AG09309 (cell line): ENCODE data around the gene DAP3.
"Not testable (repeated sequence)": the region's sequence is repeated elsewhere in the genome, so short reads cannot be mapped to it uniquely, and the experiment has no call there.

Experiments
- DNase-seq: peaks from one replicate; pipeline ENCODE4 v3.0.0-alpha.2; 2010; ENCODE audit warnings: low read depth
- H3K4me3 ChIP-seq: 2 replicates; pipeline ENCODE4 v1.5.1; 2011; ENCODE audit warnings: mild to moderate bottlenecking, low read depth, low read length, moderate library complexity; ENCODE audit not compliant: control insufficient read depth
- TF ChIP-seq, protein P1 (sequence below): IDR thresholded peaks from 2 replicates; pipeline ENCODE4 v1.5.1; 2011; ENCODE audit warnings: mild to moderate bottlenecking, low read depth, low read length, inconsistent platforms; ENCODE audit not compliant: insufficient read depth, control insufficient read depth; ENCODE audit errors: missing control alignments

The DAP3 gene

DNA sequence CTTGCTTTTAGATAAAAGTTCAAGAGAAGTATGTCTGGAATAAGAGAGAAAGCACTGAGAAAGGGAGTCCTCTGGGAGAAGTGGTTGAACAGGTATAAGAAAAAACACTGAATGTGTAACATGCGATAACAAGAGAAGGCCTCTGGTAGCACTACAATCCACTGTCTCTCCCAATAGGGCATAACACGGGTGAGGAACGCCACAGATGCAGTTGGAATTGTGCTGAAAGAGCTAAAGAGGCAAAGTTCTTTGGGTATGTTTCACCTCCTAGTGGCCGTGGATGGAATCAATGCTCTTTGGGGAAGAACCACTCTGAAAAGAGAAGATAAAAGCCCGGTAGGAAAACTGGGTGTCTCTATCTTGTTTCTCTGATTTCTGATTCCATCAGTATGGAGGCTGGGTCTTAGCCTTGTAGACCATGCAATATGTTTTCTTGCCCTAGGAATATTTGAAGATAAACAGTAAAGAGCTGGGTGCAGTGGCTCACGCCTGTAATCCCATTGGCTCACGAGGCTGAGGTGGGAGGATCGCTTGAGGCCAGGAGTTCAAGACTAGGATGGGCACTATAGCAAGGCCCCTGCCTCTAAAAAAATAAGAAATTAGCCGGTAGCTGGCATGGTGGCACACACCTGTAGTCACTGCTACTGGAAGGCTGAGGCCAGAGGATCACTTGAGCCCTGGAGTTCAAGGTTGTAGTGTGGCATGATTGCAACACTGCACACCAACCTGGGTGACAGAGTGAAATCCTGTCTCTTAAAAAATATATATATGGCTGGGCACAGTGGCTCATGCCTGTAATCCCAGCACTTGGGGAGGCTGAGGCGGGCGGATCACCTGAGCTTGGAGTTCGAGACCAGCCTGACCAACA lies 40.4 kb downstream of the DAP3 start:
- peak; percentile 25 for DNase-seq
- H3K4me3 ChIP-seq = no peak overlapping the region
- TF ChIP-seq, protein P1, sequence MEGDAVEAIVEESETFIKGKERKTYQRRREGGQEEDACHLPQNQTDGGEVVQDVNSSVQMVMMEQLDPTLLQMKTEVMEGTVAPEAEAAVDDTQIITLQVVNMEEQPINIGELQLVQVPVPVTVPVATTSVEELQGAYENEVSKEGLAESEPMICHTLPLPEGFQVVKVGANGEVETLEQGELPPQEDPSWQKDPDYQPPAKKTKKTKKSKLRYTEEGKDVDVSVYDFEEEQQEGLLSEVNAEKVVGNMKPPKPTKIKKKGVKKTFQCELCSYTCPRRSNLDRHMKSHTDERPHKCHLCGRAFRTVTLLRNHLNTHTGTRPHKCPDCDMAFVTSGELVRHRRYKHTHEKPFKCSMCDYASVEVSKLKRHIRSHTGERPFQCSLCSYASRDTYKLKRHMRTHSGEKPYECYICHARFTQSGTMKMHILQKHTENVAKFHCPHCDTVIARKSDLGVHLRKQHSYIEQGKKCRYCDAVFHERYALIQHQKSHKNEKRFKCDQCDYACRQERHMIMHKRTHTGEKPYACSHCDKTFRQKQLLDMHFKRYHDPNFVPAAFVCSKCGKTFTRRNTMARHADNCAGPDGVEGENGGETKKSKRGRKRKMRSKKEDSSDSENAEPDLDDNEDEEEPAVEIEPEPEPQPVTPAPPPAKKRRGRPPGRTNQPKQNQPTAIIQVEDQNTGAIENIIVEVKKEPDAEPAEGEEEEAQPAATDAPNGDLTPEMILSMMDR = peak; percentile 71

DNA sequence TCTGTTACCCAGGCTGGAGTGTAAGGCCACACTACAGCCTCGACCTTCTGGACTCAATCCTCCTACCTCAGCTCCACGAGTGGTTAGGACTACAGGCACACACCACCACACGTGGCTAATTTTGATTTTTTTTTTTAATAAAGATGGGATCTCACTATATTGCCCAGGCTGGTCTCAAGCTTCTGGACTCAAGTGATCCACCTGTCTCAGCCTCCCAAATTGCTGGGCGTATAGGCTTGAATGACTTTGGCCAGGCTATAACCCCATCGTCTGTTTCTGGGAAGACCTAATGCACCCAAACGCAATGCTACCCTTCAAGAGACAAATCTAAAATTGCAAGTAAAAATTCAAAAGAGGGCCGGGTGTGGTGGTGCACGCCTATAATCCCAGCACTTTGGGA lies 52.1 kb downstream of the DAP3 start:
- TF ChIP-seq, protein P1 = no peak
- no peak for DNase-seq
- no peak overlapping the region for H3K4me3 ChIP-seq

DNA sequence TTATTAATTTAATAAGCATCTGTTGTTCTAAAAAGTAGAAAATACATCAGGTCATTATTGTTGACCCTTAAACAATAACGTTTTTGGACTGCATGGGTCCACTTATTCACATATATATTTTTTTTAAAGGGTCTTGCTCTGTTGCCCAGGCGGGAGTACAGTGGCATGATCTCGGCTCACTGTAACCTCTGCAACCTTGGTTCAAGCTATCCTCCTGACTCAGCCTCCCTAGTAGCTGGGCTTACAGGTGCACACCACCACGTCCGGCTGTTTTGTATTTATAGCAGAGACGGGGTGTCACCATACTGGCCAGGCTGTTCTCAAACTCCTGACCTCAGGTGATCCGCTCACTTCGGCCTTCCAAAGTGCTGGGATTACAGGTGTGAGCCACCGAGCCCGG lies 53.0 kb downstream of the DAP3 start:
- DNase-seq = no peak
- H3K4me3 ChIP-seq = no peak overlapping the region
- TF ChIP-seq, protein P1 = no peak

DNA sequence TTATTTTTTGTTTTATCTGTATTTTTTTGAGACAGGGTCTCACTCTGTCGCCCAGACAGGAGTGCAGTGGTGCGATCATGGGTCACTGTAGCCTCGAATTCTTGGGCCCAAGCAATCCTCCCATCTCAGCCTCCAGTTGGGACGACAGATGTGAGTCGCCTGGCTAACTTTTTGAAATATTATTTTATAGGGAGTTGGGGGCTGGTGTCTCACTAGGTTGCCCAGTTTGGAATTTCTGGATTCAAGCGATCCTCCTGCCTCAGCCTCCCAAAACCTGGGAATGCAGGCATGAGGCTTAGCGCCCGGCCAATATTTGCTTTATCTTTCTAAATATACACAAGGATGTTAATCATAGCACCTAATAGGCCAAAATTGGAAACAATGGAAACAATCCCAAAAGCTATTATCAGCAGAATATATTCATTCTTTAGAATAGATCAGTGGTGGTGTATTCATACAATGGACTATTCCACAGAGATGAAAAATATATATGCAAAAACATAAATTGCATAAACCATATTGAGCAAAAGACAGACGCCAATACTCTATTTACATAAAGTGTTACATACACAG lies 55.9 kb downstream of the DAP3 start:
- TF ChIP-seq, protein P1 = no peak
- DNase-seq = no peak
- H3K4me3 ChIP-seq = peak overlapping the region; percentile 66

DNA sequence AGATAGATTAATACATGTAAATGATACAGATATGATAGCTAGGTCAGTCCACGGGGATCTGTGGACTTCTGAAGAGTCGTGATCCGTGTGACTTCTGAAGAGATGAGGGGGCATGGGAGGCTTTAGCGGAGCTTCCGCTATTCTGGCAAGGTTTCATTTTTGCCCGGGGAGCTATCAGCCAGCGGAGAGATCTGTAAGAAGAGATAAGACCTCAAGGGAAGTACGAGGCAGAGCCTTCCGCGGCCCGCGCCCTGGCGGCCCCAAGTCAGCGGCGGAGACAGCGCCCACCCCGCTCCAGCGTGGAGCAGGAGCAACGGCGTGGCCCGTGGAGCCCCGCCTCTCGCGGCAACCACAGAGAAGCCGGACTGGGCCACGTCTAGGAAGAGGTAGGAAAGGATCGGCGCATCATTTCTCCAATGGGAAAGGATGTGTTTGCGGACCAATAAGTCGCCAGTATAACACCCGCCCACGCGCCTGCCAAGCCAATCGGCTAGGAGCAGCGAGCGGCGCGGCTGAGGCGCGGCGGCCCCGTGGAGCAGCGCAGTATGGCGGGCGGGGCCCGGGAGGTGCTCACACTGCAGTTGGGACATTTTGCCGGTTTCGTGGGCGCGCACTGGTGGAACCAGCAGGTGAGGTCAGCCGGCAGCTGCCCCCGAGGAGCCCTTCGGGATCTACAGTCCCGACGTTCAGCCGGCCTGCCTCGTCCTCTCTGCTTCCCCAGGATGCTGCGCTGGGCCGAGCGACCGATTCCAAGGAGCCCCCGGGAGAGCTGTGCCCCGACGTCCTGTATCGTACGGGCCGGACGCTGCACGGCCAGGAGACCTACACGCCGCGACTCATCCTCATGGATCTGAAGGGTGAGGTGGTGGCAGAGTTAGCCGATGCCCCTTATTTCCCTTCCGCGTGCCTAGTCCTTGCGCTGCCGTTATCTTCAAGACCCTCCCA lies 56.7 kb downstream of the DAP3 start:
- peak overlapping the region; percentile 66 for H3K4me3 ChIP-seq

DNA sequence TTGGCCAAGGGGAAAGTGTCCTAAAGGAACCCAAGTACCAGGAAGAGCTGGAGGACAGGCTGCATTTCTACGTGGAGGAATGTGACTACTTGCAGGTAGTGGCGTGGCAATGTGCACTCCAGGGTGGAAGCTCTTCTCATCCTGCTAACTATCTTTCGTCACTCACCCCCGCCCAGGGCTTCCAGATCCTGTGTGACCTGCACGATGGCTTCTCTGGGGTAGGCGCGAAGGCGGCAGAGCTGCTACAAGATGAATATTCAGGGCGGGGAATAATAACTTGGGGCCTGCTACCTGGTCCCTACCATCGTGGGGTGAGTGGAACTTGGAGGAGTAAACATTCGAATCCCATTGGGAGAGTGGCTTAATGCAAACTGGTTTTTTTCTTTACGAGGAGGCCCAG lies 58.7 kb downstream of the DAP3 start:
- not testable (repeated sequence) for H3K4me3 ChIP-seq, DNase-seq

More for the DNA sequence above, 56.7 kb downstream of the DAP3 start:
- DNase-seq = peak; percentile 95

DNA sequence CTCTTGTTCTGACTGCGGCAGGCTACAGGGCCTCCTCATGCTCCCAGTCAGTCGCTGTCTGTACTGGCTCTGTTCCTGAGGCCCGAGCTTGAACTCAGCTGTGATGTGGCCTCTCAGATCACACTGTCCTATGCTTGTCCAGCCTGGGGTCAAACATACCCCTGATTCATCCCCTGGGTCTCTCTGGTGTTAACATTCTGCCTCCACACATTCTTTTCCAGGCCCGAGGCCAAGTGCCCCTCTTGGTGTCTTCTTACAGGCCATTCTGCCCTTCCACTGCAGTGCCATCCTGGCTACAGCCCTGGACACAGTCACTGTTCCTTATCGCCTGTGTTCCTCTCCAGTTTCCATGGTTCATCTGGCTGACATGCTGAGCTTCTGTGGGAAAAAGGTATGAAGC lies 59.2 kb downstream of the DAP3 start:
- not testable (repeated sequence) for H3K4me3 ChIP-seq, DNase-seq

DNA sequence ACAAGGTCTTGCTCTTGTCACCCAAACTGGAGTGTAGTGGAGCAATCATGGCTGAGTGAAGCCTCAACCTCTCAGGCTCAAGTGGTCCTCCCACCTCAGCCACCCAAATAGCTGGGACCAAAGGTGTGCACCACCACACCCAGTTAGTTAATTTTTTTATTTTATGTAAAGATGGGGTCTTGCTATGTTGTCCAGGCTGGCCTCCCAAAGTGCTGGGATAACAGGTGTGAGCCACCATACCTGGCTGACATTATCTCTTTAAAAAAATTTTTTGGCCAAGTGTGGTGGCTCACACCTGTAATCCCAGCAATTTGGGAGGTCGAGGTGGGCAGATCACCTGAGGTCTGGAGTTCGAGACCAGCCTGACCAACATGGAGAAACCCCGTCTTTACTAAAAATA lies 70.1 kb downstream of the DAP3 start:
- not testable (repeated sequence) for H3K4me3 ChIP-seq, DNase-seq
